ENCODE results near the gene PDE8B.

DNA sequence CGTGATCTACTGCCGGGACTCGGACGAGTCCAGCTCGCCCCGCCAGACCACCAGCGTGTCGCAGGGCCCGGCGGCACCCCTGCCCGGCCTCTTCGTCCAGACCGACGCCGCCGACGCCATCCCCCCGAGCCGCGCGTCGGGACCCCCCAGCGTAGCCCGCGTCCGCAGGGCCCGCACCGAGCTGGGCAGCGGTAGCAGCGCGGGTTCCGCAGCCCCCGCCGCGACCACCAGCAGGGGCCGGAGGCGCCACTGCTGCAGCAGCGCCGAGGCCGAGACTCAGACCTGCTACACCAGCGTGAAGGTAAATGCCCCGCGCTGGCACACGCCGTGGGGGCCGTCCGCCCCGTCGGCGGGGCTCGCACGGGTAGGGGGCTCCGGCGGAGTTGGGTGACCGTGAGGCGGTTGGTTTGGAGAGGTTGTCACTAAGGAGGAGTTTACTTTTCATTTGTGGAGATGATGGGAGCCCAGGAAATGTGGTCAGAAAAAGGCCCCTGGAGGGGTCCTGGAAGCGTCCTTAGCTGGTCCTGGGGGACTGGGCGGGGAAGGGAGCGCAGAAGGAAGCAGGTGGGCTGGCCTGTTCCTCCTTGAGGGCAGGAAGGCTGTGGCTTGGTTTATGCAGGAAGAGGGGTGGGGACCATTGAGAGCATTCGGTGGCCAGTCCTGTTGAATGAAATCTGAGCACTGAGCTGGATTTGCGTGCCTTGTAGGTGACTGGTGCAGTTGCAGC lies 647 bp downstream of the PDE8B start:
- no peak for TF ChIP-seq POLR2AphosphoS5 (IDR thresholded peaks at IDR 0.05; ENCODE audit: borderline replicate concordance, low read depth, low read length)
- peak; percentile 88 for TF ChIP-seq EZH2 (IDR thresholded peaks at IDR 0.05)
- no peak for TF ChIP-seq FOXP2 (optimal IDR thresholded peaks at IDR 0.05; ENCODE audit: control extremely low read depth, extremely low read length, insufficient read depth)

Data from SK-N-MC (cell line).